Right atrium auricular region (tissue), 2 donors: ENCODE measurements around the gene SYNE4. TPM values are rescaled to one million over a fixed set of nuclear protein-coding genes. Genes with fewer than 3 reads are reported as not detected.

Experiments used
- DNase-seq: peaks from one replicate; pipeline ENCODE4 v3.0.0-alpha.2; 2019; ENCODE audit warnings: low spot score
- H3K27ac ChIP-seq, 2 donors: fragments of 200-600 bp; sonication (generic); 1 replicate in 1 of 2; 2 replicates in 1 of 2; pipeline ENCODE4 v1.5.1; 2016 to 2019
- H3K27me3 ChIP-seq, 2 donors: fragments of 200-600 bp; sonication (generic); one replicate each; pipeline versions ENCODE4 v1.5.1 to v1.6.0; 2017 to 2019
- H3K36me3 ChIP-seq: fragments of 200-600 bp; sonication (generic); one replicate; pipeline ENCODE4 v1.5.1; 2016
- H3K4me1 ChIP-seq, 2 donors: fragments of 200-600 bp; sonication (generic); one replicate each; pipeline versions ENCODE4 v1.5.1 to v1.6.0; 2017 to 2019
- H3K4me3 ChIP-seq, 2 donors: fragments of 200-600 bp; sonication (generic); 1 replicate in 1 of 2; 2 replicates in 1 of 2; pipeline ENCODE4 v1.5.1; 2017 to 2019; ENCODE audit warnings: mild to moderate bottlenecking in 1 of 2, moderate library complexity in 1 of 2
- H3K9me3 ChIP-seq, 2 donors: fragments of 200-600 bp; sonication (generic); one replicate each; pipeline ENCODE4 v1.5.1; 2019
- CTCF ChIP-seq, 2 donors: fragments of 200-600 bp; sonication (generic); IDR thresholded peaks; one replicate each; pipeline ENCODE4 v1.5.1; 2019; ENCODE audit warnings: antibody characterized with exemption in 2 of 2
- total RNA-seq, 2 donors: library from RNA; depleted of rRNA; stranded (reverse); fragments of >200 nt; gene quantifications; one replicate each; pipeline ENCODE4 v1.1.0, GENCODE V29; 2016

SYNE4 gene
- total RNA-seq, 2 donors from 2014 or later = not detected

GRCh38 chr19:36014012-36014924 is 5.7 kb upstream of the SYNE4 start, which contains the start of gene ALKBH6:
ALKBH6 (minus strand) TSS chr19:36014213; CDS start chr19:36013397, 816 bp downstream.
- no peaks in the 10 kb centered on the region for H3K36me3 ChIP-seq
- no peaks in the 10 kb centered on the region for H3K9me3 ChIP-seq
- peak within 1 kb of the TSS; percentile 83 to 86 for H3K27ac ChIP-seq
- no peaks in the 10 kb centered on the region for H3K27me3 ChIP-seq
- H3K4me1 ChIP-seq = peaks cover 0 to 22% of the 10 kb centered on the region in 2 donors
- peak within 1 kb of the TSS; percentile 72 to 79 for H3K4me3 ChIP-seq
- TF ChIP-seq CTCF (IDR thresholded peaks at IDR 0.05) = no peak
- DNase-seq = peak; percentile 100

- DNase-seq = no peak
- H3K27me3 ChIP-seq = no peaks in the 10 kb centered on the region
- peaks cover 0 to 30% of the 10 kb centered on the region in 2 donors for H3K4me1 ChIP-seq
- peak overlapping the region; percentile 83 to 86 for H3K27ac ChIP-seq
- no peaks in the 10 kb centered on the region for H3K36me3 ChIP-seq
- no peak for TF ChIP-seq CTCF (IDR thresholded peaks at IDR 0.05)
- H3K4me3 ChIP-seq = peak overlapping the region; percentile 72 to 79
- no peaks in the 10 kb centered on the region for H3K9me3 ChIP-seq
Observed at GRCh38 chr19:36013280-36014011, 4.8 kb upstream of the SYNE4 start.

DNA sequence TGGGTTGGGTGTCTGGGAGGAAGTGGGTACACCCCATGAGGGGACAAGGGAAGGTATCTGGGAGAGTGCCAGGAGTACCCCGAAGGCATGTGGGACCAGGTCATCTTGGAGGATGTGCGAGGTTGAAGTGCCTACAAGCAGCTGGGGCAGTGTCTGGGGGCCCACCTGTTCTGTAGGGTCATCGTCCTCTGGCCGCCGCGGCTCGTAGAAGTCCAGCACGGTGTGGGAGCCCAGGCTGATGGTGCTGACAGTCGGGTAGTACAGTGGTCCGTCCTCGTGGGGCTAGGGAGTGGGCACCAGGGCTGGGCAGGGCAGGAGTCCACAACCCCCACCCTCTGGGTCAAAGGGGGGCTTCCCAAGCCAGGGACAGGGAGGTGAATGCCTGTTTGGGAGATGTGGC is 1.8 kb upstream of the SYNE4 start:
- Histone ChIP-seq H3K4me1 (peaks cover 0 to 32% of the 10 kb centered on the region in 2 donors), H3K9me3 (no peaks in the 10 kb centered on the region), H3K27ac (no peak overlapping the region), H3K4me3 (no peak overlapping the region), H3K36me3 (no peaks in the 10 kb centered on the region), H3K27me3 (no peaks in the 10 kb centered on the region)
- no peak for DNase-seq
- no peak for TF ChIP-seq CTCF (IDR thresholded peaks at IDR 0.05)

GRCh38 chr19:36009633-36010379 is 1.2 kb upstream of the SYNE4 start:
- Histone ChIP-seq H3K4me1 (peaks cover 0 to 31% of the 10 kb centered on the region in 2 donors), H3K4me3 (peak overlapping the region; percentile 34 to 52), H3K27me3 (no peaks in the 10 kb centered on the region), H3K9me3 (no peaks in the 10 kb centered on the region), H3K36me3 (no peaks in the 10 kb centered on the region), H3K27ac (peak overlapping the region in 1 of 2 donors; percentile 54)
- DNase-seq = no peak
- TF ChIP-seq CTCF (IDR thresholded peaks at IDR 0.05) = no peak

GRCh38 chr19:36009220-36009619 is 607 bp upstream of the SYNE4 start:
- TF ChIP-seq CTCF (IDR thresholded peaks at IDR 0.05) = peak in 1 of 2 donors; percentile 12
- no peaks in the 10 kb centered on the region for H3K27me3 ChIP-seq
- peak overlapping the region; percentile 34 to 52 for H3K4me3 ChIP-seq
- peak overlapping the region in 1 of 2 donors; percentile 54 for H3K27ac ChIP-seq
- no peaks in the 10 kb centered on the region for H3K9me3 ChIP-seq
- H3K36me3 ChIP-seq = no peaks in the 10 kb centered on the region
- peaks cover 0 to 26% of the 10 kb centered on the region in 2 donors for H3K4me1 ChIP-seq
- DNase-seq = peak; percentile 75
